Neuronal stem cell (in vitro differentiated cells): ENCODE results near the gene ELOA.

Experiments
- DNase-seq: peaks from one replicate; pipeline ENCODE4 v3.0.0-alpha.2; 2013; ENCODE audit warnings: low spot score
- H2AFZ ChIP-seq: one replicate; pipeline ENCODE4 v1.6.1; 2013; ENCODE audit warnings: mild to moderate bottlenecking, low read length, inconsistent platforms
- H2AK5ac ChIP-seq: 2 replicates; pipeline ENCODE4 v1.6.1; 2013; ENCODE audit warnings: low read depth, mild to moderate bottlenecking, inconsistent platforms, low read length, moderate library complexity, mixed read lengths
- H2BK120ac ChIP-seq: 2 replicates; pipeline ENCODE4 v1.6.1; 2013; ENCODE audit warnings: low read depth, mild to moderate bottlenecking, inconsistent platforms, low read length, moderate library complexity, mixed read lengths
- H2BK12ac ChIP-seq: one replicate; pipeline ENCODE4 v1.6.1; 2013; ENCODE audit warnings: low read length, inconsistent platforms
- H2BK15ac ChIP-seq: 2 replicates; pipeline ENCODE4 v1.6.1; 2013; ENCODE audit warnings: mild to moderate bottlenecking, low read length, inconsistent platforms, mixed read lengths
- H2BK5ac ChIP-seq: one replicate; pipeline ENCODE4 v1.6.1; 2013; ENCODE audit warnings: inconsistent platforms, mild to moderate bottlenecking, low read length, moderate library complexity
- H3K14ac ChIP-seq: one replicate; pipeline ENCODE4 v1.6.1; 2013; ENCODE audit warnings: low read length, inconsistent platforms
- H3K18ac ChIP-seq: 2 replicates; pipeline ENCODE4 v1.6.1; 2013; ENCODE audit warnings: low read length, inconsistent platforms
- H3K23ac ChIP-seq: 2 replicates; pipeline ENCODE4 v1.6.1; 2013; ENCODE audit warnings: low read depth, mild to moderate bottlenecking, mixed read lengths, low read length, inconsistent platforms; ENCODE audit not compliant: poor library complexity
- H3K27ac ChIP-seq: replicated peaks from 3 replicates; pipeline ENCODE4 v1.5.1; 2013; ENCODE audit warnings: low read length, inconsistent platforms
- H3K27me3 ChIP-seq, 3 experiments: 2 replicates each; pipeline ENCODE4 v1.6.1; 2013; ENCODE audit warnings: low read length in 3 of 3, mild to moderate bottlenecking in 2 of 3, inconsistent platforms in 1 of 3, low read depth in 1 of 3, mixed read lengths in 1 of 3, moderate library complexity in 1 of 3; ENCODE audit not compliant: control insufficient read depth in 3 of 3, insufficient read depth in 3 of 3
- H3K36me3 ChIP-seq, 2 donors: replicated peaks in 1 of 2; 2 replicates each; pipeline ENCODE4 v1.6.1; 2013; ENCODE audit warnings: low read length in 2 of 2; ENCODE audit not compliant: control insufficient read depth in 2 of 2, insufficient read depth in 2 of 2
- H3K4ac ChIP-seq: 2 replicates; pipeline ENCODE4 v1.6.1; 2013; ENCODE audit warnings: inconsistent platforms, mild to moderate bottlenecking, low read length, moderate library complexity
- H3K4me1 ChIP-seq, 2 donors: 1 replicate in 1 of 2; 2 replicates in 1 of 2; pipeline ENCODE4 v1.6.1; 2013; ENCODE audit warnings: low read length in 2 of 2, low read depth in 1 of 2; ENCODE audit not compliant: control insufficient read depth in 2 of 2, insufficient read depth in 1 of 2
- H3K4me2 ChIP-seq: one replicate; pipeline ENCODE4 v1.6.1; 2013; ENCODE audit warnings: mild to moderate bottlenecking, low read length, inconsistent platforms; ENCODE audit not compliant: insufficient read depth, poor library complexity, severe bottlenecking
- H3K4me3 ChIP-seq, 2 donors: 2 replicates each; pipeline ENCODE4 v1.5.1; 2013; ENCODE audit warnings: low read length in 2 of 2, mild to moderate bottlenecking in 2 of 2, inconsistent platforms in 1 of 2, moderate library complexity in 1 of 2
- H3K79me1 ChIP-seq: one replicate; pipeline ENCODE4 v1.6.1; 2013; ENCODE audit warnings: low read depth, mild to moderate bottlenecking, inconsistent platforms, low read length, moderate library complexity
- H3K9ac ChIP-seq: one replicate; pipeline ENCODE4 v1.6.1; 2013; ENCODE audit warnings: mild to moderate bottlenecking, low read depth, low read length, inconsistent platforms; ENCODE audit not compliant: poor library complexity
- H3K9me3 ChIP-seq, 2 donors: replicated peaks in 1 of 2; 2 replicates each; pipeline versions ENCODE3 to v1.6.1; 2013; ENCODE audit warnings: low read length in 2 of 2, mild to moderate bottlenecking in 2 of 2, inconsistent platforms in 1 of 2, low read depth in 1 of 2, mixed read lengths in 1 of 2, moderate library complexity in 1 of 2; ENCODE audit not compliant: control insufficient read depth in 2 of 2, insufficient read depth in 1 of 2
- H4K8ac ChIP-seq: one replicate; pipeline ENCODE4 v1.6.1; 2013; ENCODE audit warnings: low read depth, mild to moderate bottlenecking, inconsistent platforms, low read length, moderate library complexity
- H4K91ac ChIP-seq: one replicate; pipeline ENCODE4 v1.6.1; 2013; ENCODE audit warnings: low read length, low read depth, mild to moderate bottlenecking, inconsistent platforms; ENCODE audit not compliant: poor library complexity
- WGBS, 2 donors: extraction: QIAGEN DNeasy Blood & Tissue Kit; methylation state at CpG; one replicate each; pipeline ENCODE4 v1.1.7; 2013; ENCODE audit warnings: missing lambda C conversion rate in 2 of 2, mixed read lengths in 1 of 2; ENCODE audit not compliant: insufficient read length in 2 of 2, insufficient replicate concordance in 1 of 2; ENCODE audit errors: extremely low coverage in 2 of 2; 5-methylcytosine and 5-hydroxymethylcytosine counted together

The ELOA gene

GRCh38 chr1:23792151-23792945, 49.1 kb downstream of the ELOA start:
- Histone ChIP-seq H3K79me1 (peaks cover 20% of the 10 kb centered on the region), H3K4me1 (peaks cover 5 to 17% of the 10 kb centered on the region in 2 donors), H2BK5ac (peak overlapping the region; percentile 84), H3K9me3 (no peaks in the 10 kb centered on the region), H4K8ac (peak overlapping the region; percentile 86), H3K18ac (peak overlapping the region; percentile 19), H3K4ac (peak overlapping the region; percentile 61), H3K23ac (no peak overlapping the region), H2AFZ (no peak overlapping the region), H3K27ac (no peak overlapping the region), H3K36me3 (peaks cover 24 to 58% of the 10 kb centered on the region in 2 donors), H2BK15ac (no peak overlapping the region), H2AK5ac (peak overlapping the region; percentile 86), H3K4me2 (peak overlapping the region; percentile 52), H3K27me3 (no peaks in the 10 kb centered on the region), H3K9ac (peak overlapping the region; percentile 78), H3K4me3 (peak overlapping the region; percentile 70 to 96), H2BK12ac (no peak overlapping the region), H4K91ac (no peak overlapping the region), H3K14ac (peak overlapping the region; percentile 38), H2BK120ac (no peak overlapping the region)
- no peak for DNase-seq
- no CpG with 5 or more reads among the region's 19 CpGs for WGBS, 2 donors

GRCh38 chr1:23793018-23793781, 49.9 kb downstream of the ELOA start:
- Histone ChIP-seq H3K27ac (no peak overlapping the region), H2BK120ac (no peak overlapping the region), H3K18ac (peak overlapping the region; percentile 38), H2BK5ac (no peak overlapping the region), H2AFZ (no peak overlapping the region), H2BK15ac (no peak overlapping the region), H3K79me1 (peaks cover 20% of the 10 kb centered on the region), H3K4ac (no peak overlapping the region), H3K9me3 (no peaks in the 10 kb centered on the region), H3K27me3 (no peaks in the 10 kb centered on the region), H3K23ac (peak overlapping the region; percentile 55), H4K8ac (no peak overlapping the region), H2BK12ac (peak overlapping the region; percentile 10), H4K91ac (no peak overlapping the region), H3K4me1 (peaks cover 5 to 17% of the 10 kb centered on the region in 2 donors), H3K36me3 (peaks cover 30 to 58% of the 10 kb centered on the region in 2 donors), H3K4me3 (peak overlapping the region in 1 of 2 donors; percentile 96), H3K14ac (no peak overlapping the region), H2AK5ac (peak overlapping the region; percentile 70), H3K4me2 (peak overlapping the region; percentile 11), H3K9ac (peak overlapping the region; percentile 63)
- WGBS, 2 donors: no CpG with 5 or more reads among the region's 16 CpGs
- no peak for DNase-seq

- no peak overlapping the region for H3K18ac ChIP-seq
- H3K79me1 ChIP-seq: peaks cover 23% of the 10 kb centered on the region
- peaks cover 5 to 19% of the 10 kb centered on the region in 2 donors for H3K4me1 ChIP-seq
- H3K23ac ChIP-seq: peak overlapping the region; percentile 43
- no peak for DNase-seq
- no peak overlapping the region for H2BK12ac ChIP-seq
- H3K27me3 ChIP-seq: no peaks in the 10 kb centered on the region
- no peak overlapping the region for H2AK5ac ChIP-seq
- no peak overlapping the region for H4K91ac ChIP-seq
- H2AFZ ChIP-seq: no peak overlapping the region
- WGBS, 2 donors: no CpG with 5 or more reads among the region's 21 CpGs
- H3K9me3 ChIP-seq: no peaks in the 10 kb centered on the region
- no peak overlapping the region for H3K27ac ChIP-seq
- H2BK5ac ChIP-seq: no peak overlapping the region
- no peak overlapping the region for H4K8ac ChIP-seq
- no peak overlapping the region for H3K4me2 ChIP-seq
- no peak overlapping the region for H3K4ac ChIP-seq
- H2BK15ac ChIP-seq: no peak overlapping the region
- H3K14ac ChIP-seq: no peak overlapping the region
- H3K9ac ChIP-seq: no peak overlapping the region
- H2BK120ac ChIP-seq: no peak overlapping the region
- peaks cover 33 to 58% of the 10 kb centered on the region in 2 donors for H3K36me3 ChIP-seq
- H3K4me3 ChIP-seq: no peak overlapping the region
Measured at GRCh38 chr1:23793861-23794731, 50.8 kb downstream of the ELOA start.
